Measurements from ENCODE around the gene ZNF496. TPM values are rescaled to one million over a fixed set of nuclear protein-coding genes. Genes with fewer than 3 reads are reported as not detected.

ZNF496 gene
- total RNA-seq, 1 experiment from 2014 or later: 66.5 TPM

- Histone ChIP-seq H2BK12ac (ENCODE audit: insufficient read length, low read depth, low read length) (no peak overlapping the region), H2BK5ac (ENCODE audit: insufficient read length, low read length) (no peak overlapping the region), H3K9me3 (ENCODE audit: control insufficient read depth, low read depth, low read length) (no peaks in the 10 kb centered on the region), H4K20me1 (ENCODE audit: control insufficient read depth, insufficient read depth, insufficient read length) (no peaks in the 10 kb centered on the region), H3T11ph (ENCODE audit: low read length) (no peak overlapping the region), H3K4ac (ENCODE audit: low read depth, low read length) (no peak overlapping the region), H4K5ac (ENCODE audit: insufficient read length, low read depth, low read length) (no peak overlapping the region), H4K8ac (replicated peaks; ENCODE audit: insufficient read length, low read depth, low read length) (no peak overlapping the region), H3K23me2 (ENCODE audit: insufficient read length, low read depth, low read length, poor library complexity, severe bottlenecking) (no peaks in the 10 kb centered on the region), H2AFZ (ENCODE audit: low read length) (no peak overlapping the region), H3K4me1 (ENCODE audit: insufficient read depth, low read length) (peaks cover 3% of the 10 kb centered on the region; the same call in 1 of the 2 replicates), H3K79me2 (ENCODE audit: insufficient read depth, low read length) (no peaks in the 10 kb centered on the region), H3K4me2 (ENCODE audit: insufficient read depth, insufficient read length, low read length) (no peak overlapping the region), H3K14ac (ENCODE audit: insufficient read depth, low read length) (no peak overlapping the region), H3K23ac (ENCODE audit: insufficient read length, low read depth, low read length) (no peak overlapping the region), H2BK120ac (ENCODE audit: low read depth, low read length, poor library complexity, severe bottlenecking) (no peak overlapping the region), H3K56ac (ENCODE audit: insufficient read length, low read depth, low read length) (no peak overlapping the region), H2BK15ac (ENCODE audit: low read depth, low read length) (no peak overlapping the region), H2AK5ac (ENCODE audit: insufficient read length, low read length) (no peak overlapping the region), H3K79me1 (ENCODE audit: insufficient read depth, low read depth, low read length, poor library complexity, severe bottlenecking) (no peaks in the 10 kb centered on the region), H3K27me3 (ENCODE audit: insufficient read depth, low read length) (no peaks in the 10 kb centered on the region), H2BK20ac (ENCODE audit: low read depth, low read length, poor library complexity, severe bottlenecking) (no peak overlapping the region), H3K18ac (ENCODE audit: insufficient read length, low read depth, low read length) (no peak overlapping the region), H3K9ac (ENCODE audit: extremely low read depth, insufficient read length, low read length) (no peak overlapping the region), H4K91ac (ENCODE audit: insufficient read length, low read depth, low read length) (no peak overlapping the region), H3K27ac (ENCODE audit: insufficient read length, low read depth, low read length) (no peak overlapping the region)
- Mint-ChIP-seq H3K9me3 (peaks cover 3 to 15% of the 10 kb centered on the region in 2 experiments; a peak in 4 of 5 replicates), H3K27me3 (ENCODE audit: low read depth) (peaks cover 5% of the 10 kb centered on the region), H3K36me3 (ENCODE audit: insufficient read depth in 1 of 3, low read depth in 3 of 3) (peaks cover 7 to 16% (median 15%) of the 10 kb centered on the region in 3 experiments), H3K4me3 (no peak overlapping the region), H3K4me1 (peaks cover 16 to 25% of the 10 kb centered on the region in 2 experiments), H3K27ac (no peak overlapping the region)
- WGBS (ENCODE audit: extremely low coverage, insufficient read length, low lambda C conversion rate): 100% methylated on average over 1 of the region's 14 CpGs
- no peak for DNase-seq
- peak; percentile 69 for TF ChIP-seq CTCF (conservative IDR thresholded peaks at IDR 0.05)
These were observed 44.2 kb downstream of the ZNF496 start for GRCh38 chr1:247287460-247287859.

Measured in H9 (cell line).